ENCODE measurements around the gene GPT2.
"Not testable (repeated sequence)": the region's sequence is repeated elsewhere in the genome, so short reads cannot be mapped to it uniquely, and the experiment has no call there.

Gene GPT2

GRCh38 chr16:46862555-46863447, 21.4 kb upstream of the GPT2 start:
- TF ChIP-seq, protein P1, sequence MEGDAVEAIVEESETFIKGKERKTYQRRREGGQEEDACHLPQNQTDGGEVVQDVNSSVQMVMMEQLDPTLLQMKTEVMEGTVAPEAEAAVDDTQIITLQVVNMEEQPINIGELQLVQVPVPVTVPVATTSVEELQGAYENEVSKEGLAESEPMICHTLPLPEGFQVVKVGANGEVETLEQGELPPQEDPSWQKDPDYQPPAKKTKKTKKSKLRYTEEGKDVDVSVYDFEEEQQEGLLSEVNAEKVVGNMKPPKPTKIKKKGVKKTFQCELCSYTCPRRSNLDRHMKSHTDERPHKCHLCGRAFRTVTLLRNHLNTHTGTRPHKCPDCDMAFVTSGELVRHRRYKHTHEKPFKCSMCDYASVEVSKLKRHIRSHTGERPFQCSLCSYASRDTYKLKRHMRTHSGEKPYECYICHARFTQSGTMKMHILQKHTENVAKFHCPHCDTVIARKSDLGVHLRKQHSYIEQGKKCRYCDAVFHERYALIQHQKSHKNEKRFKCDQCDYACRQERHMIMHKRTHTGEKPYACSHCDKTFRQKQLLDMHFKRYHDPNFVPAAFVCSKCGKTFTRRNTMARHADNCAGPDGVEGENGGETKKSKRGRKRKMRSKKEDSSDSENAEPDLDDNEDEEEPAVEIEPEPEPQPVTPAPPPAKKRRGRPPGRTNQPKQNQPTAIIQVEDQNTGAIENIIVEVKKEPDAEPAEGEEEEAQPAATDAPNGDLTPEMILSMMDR (conservative IDR thresholded peaks at IDR 0.05; ENCODE audit: low read depth): no peak
- no peak overlapping the region for H3K27ac ChIP-seq
- ChIA-PET POLR2A (ENCODE audit: low non-redundant PET) (no interaction called here), CTCF (interaction anchor here (0.6 kb wide), 2 partner anchors 8 to 972 kb away, joined by 4 to 6 read pairs; no protein-coding TSS in a partner anchor)
- no peak for DNase-seq (ENCODE audit: low spot score)

DNA sequence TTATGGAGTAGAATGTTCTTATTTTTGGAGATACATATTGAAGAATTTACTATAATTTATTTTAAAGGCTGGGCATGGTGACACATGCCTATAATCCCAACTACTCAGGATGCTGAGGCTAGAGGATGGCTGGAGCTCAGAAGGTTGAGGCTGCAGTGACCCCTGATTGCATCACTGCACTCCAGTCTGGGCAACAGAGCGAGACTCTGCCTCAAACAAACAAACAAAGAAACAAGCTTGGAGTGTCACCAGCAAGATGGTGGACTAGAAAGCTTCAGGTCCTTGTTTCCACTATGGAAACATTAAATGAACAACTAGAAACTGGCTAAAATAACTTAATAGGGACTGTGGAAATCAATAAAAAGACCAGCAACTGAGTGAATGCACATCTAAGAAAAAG, 17.9 kb upstream of the GPT2 start:
- TF ChIP-seq, protein P1 (conservative IDR thresholded peaks at IDR 0.05; ENCODE audit: low read depth): no peak
- ChIA-PET CTCF (interaction anchor here (0.8 to 1.0 kb wide), 2 partner anchors 12 to 20 kb away, joined by 3 to 5 read pairs; no protein-coding TSS in a partner anchor), POLR2A (ENCODE audit: low non-redundant PET) (no interaction called here)
- H3K27ac ChIP-seq: no peak overlapping the region
- DNase-seq (ENCODE audit: low spot score): no peak

DNA sequence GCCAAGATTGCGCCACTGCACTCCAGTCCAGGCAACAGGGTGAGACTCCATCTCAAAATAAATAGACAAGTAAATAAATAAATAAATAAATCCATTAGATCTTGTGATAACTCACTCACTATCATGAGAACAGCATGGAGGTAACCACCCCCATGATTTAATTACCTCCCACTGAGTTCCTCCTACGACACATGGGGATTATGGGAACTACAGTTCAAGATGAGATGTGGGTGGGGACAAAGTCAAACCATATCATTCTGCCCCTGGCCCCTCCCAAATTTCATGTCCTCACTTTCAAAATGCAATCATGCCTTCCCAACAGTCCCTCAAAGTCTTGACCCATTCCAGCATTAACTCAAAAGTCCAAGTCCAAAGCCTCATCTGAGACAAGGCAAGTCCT, 16.7 kb upstream of the GPT2 start:
- POLR2A ChIA-PET (ENCODE audit: low non-redundant PET); DNase-seq (ENCODE audit: low spot score); H3K27ac ChIP-seq: not testable (repeated sequence)
- CTCF ChIA-PET: interaction anchor here (1.0 kb wide), 1 partner anchor 14 kb away, joined by 5 read pairs; no protein-coding TSS in a partner anchor

DNA sequence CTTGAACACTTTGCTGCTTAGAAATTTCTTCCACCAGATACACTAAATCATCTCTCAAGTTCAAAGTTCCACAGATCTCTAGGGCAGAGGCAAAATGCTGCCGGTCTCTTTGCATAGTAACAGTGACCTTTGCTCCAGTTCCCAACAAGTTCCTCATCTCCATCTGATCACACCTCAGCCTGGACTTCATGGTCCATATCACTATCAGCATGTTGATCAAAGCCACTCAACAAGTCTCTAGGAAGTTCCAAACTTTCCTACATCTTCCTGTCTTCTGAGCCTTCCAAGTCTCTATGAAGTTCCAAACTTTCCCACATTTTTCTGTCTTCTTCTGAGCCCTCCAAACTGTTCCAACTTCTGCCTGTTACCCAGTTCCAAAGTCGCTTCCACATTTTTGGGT, 15.3 kb upstream of the GPT2 start:
- POLR2A ChIA-PET (ENCODE audit: low non-redundant PET); H3K27ac ChIP-seq; DNase-seq (ENCODE audit: low spot score): not testable (repeated sequence)
- CTCF ChIA-PET: interaction anchor here (0.6 kb wide), 1 partner anchor 275 kb away, joined by 4 read pairs; the partner anchor contains the start of gene NETO2

DNA sequence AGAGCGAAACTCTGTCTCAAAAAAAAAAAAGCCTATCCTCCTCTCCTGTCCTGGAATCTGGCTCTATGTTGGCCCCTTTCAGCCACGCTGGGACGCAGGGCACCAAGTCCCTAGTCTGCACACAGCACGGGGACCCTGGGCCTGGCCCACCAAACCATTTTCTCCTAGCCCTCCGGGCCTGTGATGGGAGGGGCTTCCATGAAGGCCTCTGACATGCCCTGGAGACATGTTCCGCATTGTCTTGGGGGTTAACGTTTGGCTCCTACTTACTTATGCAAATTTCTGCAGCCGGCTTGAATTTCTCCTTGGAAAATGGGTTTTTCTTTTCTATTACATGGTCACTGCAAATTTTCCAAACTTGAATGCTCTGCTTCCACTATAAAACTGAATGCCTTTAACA, 12.6 kb upstream of the GPT2 start:
- POLR2A ChIA-PET (ENCODE audit: low non-redundant PET): no interaction called here
- no peak for DNase-seq (ENCODE audit: low spot score)
- no peak overlapping the region for H3K27ac ChIP-seq
- CTCF ChIA-PET: no interaction called here
- TF ChIP-seq, protein P1 (conservative IDR thresholded peaks at IDR 0.05; ENCODE audit: low read depth): no peak

DNA sequence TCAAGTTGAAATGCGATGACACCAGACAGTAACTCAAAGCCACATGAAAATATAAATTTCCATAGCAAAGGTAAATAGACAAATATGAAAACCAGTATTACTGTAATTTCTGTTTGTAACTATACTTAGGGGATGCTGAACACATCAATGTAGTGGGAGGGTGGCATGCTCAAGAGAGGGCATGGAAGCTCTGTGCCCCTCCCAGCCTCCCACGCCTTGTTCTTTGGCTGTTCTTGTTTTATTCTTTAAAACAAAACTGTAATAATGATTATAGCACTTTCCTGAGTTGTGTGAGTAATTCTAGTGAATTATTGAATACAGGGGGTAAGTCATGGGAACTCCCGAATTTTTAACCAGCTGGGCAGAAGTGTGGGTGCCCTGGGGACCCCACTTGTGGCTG, 11.0 kb upstream of the GPT2 start:
- ChIA-PET CTCF (interaction anchor here (0.6 kb wide), 1 partner anchor 19 kb away, joined by 4 read pairs; no protein-coding TSS in a partner anchor), POLR2A (ENCODE audit: low non-redundant PET) (interaction anchor here (0.7 kb wide), 1 partner anchor 8 kb away, joined by 7 read pairs; no protein-coding TSS in a partner anchor)
- no peak overlapping the region for H3K27ac ChIP-seq
- TF ChIP-seq, protein P1 (conservative IDR thresholded peaks at IDR 0.05; ENCODE audit: low read depth): no peak
- DNase-seq (ENCODE audit: low spot score): no peak

DNA sequence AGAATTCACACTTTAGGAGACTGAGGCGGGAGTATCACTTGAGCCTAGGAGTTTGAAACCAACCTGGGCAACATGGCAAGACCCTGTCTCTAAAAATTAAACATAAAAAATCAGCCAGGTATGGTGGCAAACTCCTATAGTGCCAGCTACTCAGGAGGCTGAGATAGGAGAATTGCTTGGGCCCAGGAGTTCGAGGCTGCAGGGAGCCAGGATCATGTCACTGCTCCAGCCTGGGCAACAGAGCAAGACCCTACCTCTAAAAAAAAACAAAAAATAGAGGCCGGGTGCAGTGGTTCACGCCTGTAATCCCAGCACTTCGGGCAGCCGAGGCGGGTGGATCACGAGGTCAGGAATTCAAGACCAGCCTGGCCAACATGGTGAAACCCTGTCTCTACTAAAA, 8.9 kb upstream of the GPT2 start:
- no peak overlapping the region for H3K27ac ChIP-seq
- DNase-seq (ENCODE audit: low spot score): no peak
- TF ChIP-seq, protein P1 (conservative IDR thresholded peaks at IDR 0.05; ENCODE audit: low read depth): no peak
- ChIA-PET CTCF (interaction anchor here (0.7 kb wide), 1 partner anchor 29 kb away, joined by 3 read pairs; no protein-coding TSS in a partner anchor), POLR2A (ENCODE audit: low non-redundant PET) (no interaction called here)

All from RWPE1 (cell line).